K562 (cell line): ENCODE measurements around the gene PIAS3. TPM values are rescaled to one million over a fixed set of nuclear protein-coding genes. Genes with fewer than 3 reads are reported as not detected.

Experiments
- ATAC-seq: fragments of 200-7000 bp; cut with Tn5 transposase; 3 replicates; pipeline ENCODE4 v1.9.1; 2020; ENCODE audit warnings: moderate library complexity
- BruUV-seq: library from RNA; stranded (reverse); fragments of 400-500 nt; replicated peaks from 2 replicates; lab custom pipeline; 2021; lab: Mats Ljungman, UMichigan
- CTCF ChIA-PET: fragments of 300-600 bp; formaldehyde crosslinking; extraction: SDS; loops from one replicate; lab custom pipeline; 2021; ENCODE audit warnings: low intra/inter-chr PET ratio; lab: Yijun Ruan, JAX
- POLR2A ChIA-PET: fragments of 300-600, 350-650 bp; sonication (Branson Sonifier 250); formaldehyde crosslinking; extraction: SDS; loops from one replicate; lab custom pipeline; 2021; ENCODE audit warnings: antibody characterized with exemption, inconsistent platforms; lab: Yijun Ruan, JAX
- DNase-seq, 4 experiments: peaks; one replicate each; pipeline versions ENCODE4 v3.0.0 to v3.0.0-alpha.2; 2011 to 2018; ENCODE audit warnings: low spot score in 3 of 4, mixed read lengths in 3 of 4; ENCODE audit errors: extremely low read depth in 1 of 4
- FAIRE-seq: peaks from 2 replicates; lab custom pipeline; 2011; peaks lifted over from hg19 to GRCh38; lab: Jason Lieb, UNC
- H2AFZ ChIP-seq: 2 replicates; pipeline ENCODE4 v1.6.0; 2011; ENCODE audit warnings: low read depth, low read length, control low read depth, inconsistent platforms
- H3K27ac ChIP-seq: fragments of 200-600 bp; 3 replicates; pipeline ENCODE4 v1.8.0; 2011; ENCODE audit warnings: low read depth, mild to moderate bottlenecking, control low read depth, inconsistent platforms, low read length, moderate library complexity, mixed read lengths; ENCODE audit errors: extremely low read depth
- H3K27me3 ChIP-seq, 2 experiments: fragments of 300-600 bp in 1 of 2; 2 replicates in 1 of 2; 3 replicates in 1 of 2; pipeline versions ENCODE4 v1.6.0 to v1.8.0; 2011; ENCODE audit warnings: inconsistent platforms in 2 of 2, low read length in 2 of 2, mild to moderate bottlenecking in 1 of 2, mixed read lengths in 1 of 2, moderate library complexity in 1 of 2; ENCODE audit not compliant: control insufficient read depth in 2 of 2, insufficient read depth in 2 of 2
- H3K36me3 ChIP-seq: fragments of 300-600 bp; 3 replicates; pipeline ENCODE4 v1.8.0; 2011; ENCODE audit warnings: mild to moderate bottlenecking, low read length, inconsistent platforms; ENCODE audit not compliant: control insufficient read depth, insufficient read depth
- H3K4me1 ChIP-seq, 2 experiments: fragments of 200-600 bp in 1 of 2; replicated peaks in 1 of 2; 2 replicates in 1 of 2; 3 replicates in 1 of 2; pipeline versions ENCODE4 v1.5.1 to v1.8.0; 2011; ENCODE audit warnings: inconsistent platforms in 2 of 2, low read length in 2 of 2, mild to moderate bottlenecking in 1 of 2, mixed read lengths in 1 of 2, moderate library complexity in 1 of 2; ENCODE audit not compliant: control insufficient read depth in 2 of 2, insufficient read depth in 2 of 2
- H3K4me2 ChIP-seq: 2 replicates; pipeline ENCODE4 v1.6.1; 2011; ENCODE audit warnings: low read length, control low read depth, inconsistent platforms, mixed read lengths; ENCODE audit not compliant: insufficient read depth
- H3K4me3 ChIP-seq: fragments of 200-600 bp; sonication (generic), shearing (Covaris generic); 2 replicates; pipeline ENCODE4 v1.5.1; 2016; ENCODE audit warnings: control low read depth, inconsistent platforms
- H3K79me2 ChIP-seq: fragments of 200-600 bp; 3 replicates; pipeline ENCODE4 v1.8.0; 2011; ENCODE audit warnings: low read length, inconsistent platforms; ENCODE audit not compliant: control insufficient read depth, insufficient read depth
- H3K9ac ChIP-seq, 2 experiments: 2 replicates each; pipeline versions ENCODE4 v1.6.0 to v1.6.1; 2011; ENCODE audit warnings: low read depth in 2 of 2, low read length in 2 of 2, control low read depth in 1 of 2, inconsistent platforms in 1 of 2, mild to moderate bottlenecking in 1 of 2, mixed read lengths in 1 of 2; ENCODE audit not compliant: insufficient read depth in 1 of 2
- H3K9me1 ChIP-seq: one replicate; pipeline ENCODE4 v1.6.0; 2011; ENCODE audit warnings: inconsistent platforms, mild to moderate bottlenecking, low read length, moderate library complexity; ENCODE audit not compliant: control insufficient read depth, insufficient read depth
- H3K9me3 ChIP-seq: replicated peaks from 2 replicates; pipeline ENCODE4 v1.5.1; 2011; ENCODE audit warnings: low read depth, low read length, inconsistent platforms; ENCODE audit not compliant: control insufficient read depth, insufficient read depth
- H4K20me1 ChIP-seq: replicated peaks from 2 replicates; pipeline ENCODE4 v1.6.1; 2011; ENCODE audit warnings: low read length, inconsistent platforms, mixed read lengths; ENCODE audit not compliant: control insufficient read depth, insufficient read depth
- AFF4 ChIP-seq: sonication (generic); formaldehyde crosslinking; IDR thresholded peaks from 2 replicates; pipeline ENCODE4 v1.8.0; 2023; ENCODE audit warnings: mild to moderate bottlenecking, missing genetic modification reagents
- CAMTA2 ChIP-seq: fragments of 250-450 bp; sonication (Bioruptor Pico); conservative IDR thresholded peaks from 2 replicates; pipeline ENCODE4 v1.5.1; 2022
- CHAMP1 ChIP-seq: fragments of 450-650 bp; IDR thresholded peaks from 2 replicates; pipeline ENCODE4 v1.6.1; 2016; ENCODE audit warnings: mild to moderate bottlenecking
- CHD1 ChIP-seq: fragments of 200-600 bp; sonication (generic); IDR thresholded peaks from one replicate; pipeline ENCODE4 v1.6.1; 2012; ENCODE audit warnings: mild to moderate bottlenecking, moderate library complexity, low read length, inconsistent platforms
- HNRNPK ChIP-seq: fragments of 200-400 bp; formaldehyde crosslinking; IDR thresholded peaks from one replicate; pipeline ENCODE4 v1.6.1; 2018; ENCODE audit warnings: mild to moderate bottlenecking, low read depth, low read length; ENCODE audit not compliant: poor library complexity, severe bottlenecking
- KDM4B ChIP-seq, 2 experiments: fragments of 450-650 bp in 1 of 2; sonication (generic) in 1 of 2; IDR thresholded peaks; 2 replicates each; pipeline ENCODE4 v1.6.1; 2016 to 2017; ENCODE audit warnings: borderline replicate concordance in 2 of 2, antibody characterized with exemption in 1 of 2, low read depth in 1 of 2, mild to moderate bottlenecking in 1 of 2
- ZNF175 ChIP-seq: fragments of 200-800 bp; sonication (Bioruptor generic); IDR thresholded peaks from 2 replicates; pipeline ENCODE4 v1.6.1; 2016; ENCODE audit warnings: low read depth, mild to moderate bottlenecking, missing genetic modification characterization, missing compliant biosample characterization
- ZNF232 ChIP-seq: sonication (generic); formaldehyde crosslinking; IDR thresholded peaks from 2 replicates; pipeline ENCODE4 v1.8.0; 2022; ENCODE audit warnings: mild to moderate bottlenecking, missing genetic modification reagents
- ZNF239 ChIP-seq: fragments of 250-450 bp; sonication (Bioruptor Pico); IDR thresholded peaks from 2 replicates; pipeline ENCODE4 v1.4.0; 2020; ENCODE audit warnings: mild to moderate bottlenecking
- ZNF695 ChIP-seq: fragments of 450-650 bp; formaldehyde crosslinking; IDR thresholded peaks from 2 replicates; pipeline ENCODE4 v1.4.0; 2020; ENCODE audit warnings: mild to moderate bottlenecking, moderate library complexity
- WGBS: fragments of 100-300 bp; shearing (Covaris generic); methylation state at CpG from one replicate; pipeline ENCODE4 v1.1.6; 2016; ENCODE audit warnings: low coverage, mixed read lengths; ENCODE audit not compliant: insufficient coverage; ENCODE audit errors: missing lambda C conversion rate; 5-methylcytosine and 5-hydroxymethylcytosine counted together
- in situ Hi-C: fragments of 300-500 bp; cut with MboI; formaldehyde crosslinking; loops from 4 replicates; pipeline ENCODE4 v1.15.0; 2018; ENCODE audit warnings: inconsistent platforms, mixed read lengths
- intact Hi-C: fragments of 100-400 bp; cut with micrococcal nuclease; formaldehyde crosslinking; loops from 2 replicates; pipeline ENCODE4 v1.14.2; 2022
- polyA plus RNA-seq, 8 experiments: library from polyadenylated mRNA; depleted of rRNA in 4 of 8; stranded (reverse) in 5 of 8; unstranded in 3 of 8; fragments of >200 nt; fragmentation: Nextera tagmentation in 2 of 8; fragmentation: Illumina TruSeq in 1 of 8; extraction: Ambion mirVana in 2 of 8; extraction: Trizol in 1 of 8; gene quantifications; 2 replicates each; pipeline versions ENCODE4 v1.2.1 to v1.2.3, GENCODE V29; 2011 to 2014; ENCODE audit warnings: inconsistent platforms in 1 of 8, missing spikeins in 1 of 8
- total RNA-seq, 7 experiments: library from RNA; depleted of rRNA in 6 of 7; stranded (reverse); fragments of >200 nt in 6 of 7; fragmentation: Illumina TruSeq in 2 of 7; extraction: Trizol in 2 of 7; gene quantifications; 2 replicates each; pipeline versions ENCODE4 v1.2.1 to v1.2.3, GENCODE V29; 2011 to 2021; ENCODE audit warnings: low replicate concordance in 1 of 7
- TF ChIP-seq, protein P1 (sequence below): fragments of 450-650 bp; IDR thresholded peaks from 2 replicates; pipeline ENCODE4 v1.6.1; 2016

Gene PIAS3
- total and polyA plus RNA-seq, 9 of the 15 experiments (the other 6 are each of a cell fraction or from before 2014, with no cell fraction given): 1.1 to 25.6 (median 7.9) TPM

DNA sequence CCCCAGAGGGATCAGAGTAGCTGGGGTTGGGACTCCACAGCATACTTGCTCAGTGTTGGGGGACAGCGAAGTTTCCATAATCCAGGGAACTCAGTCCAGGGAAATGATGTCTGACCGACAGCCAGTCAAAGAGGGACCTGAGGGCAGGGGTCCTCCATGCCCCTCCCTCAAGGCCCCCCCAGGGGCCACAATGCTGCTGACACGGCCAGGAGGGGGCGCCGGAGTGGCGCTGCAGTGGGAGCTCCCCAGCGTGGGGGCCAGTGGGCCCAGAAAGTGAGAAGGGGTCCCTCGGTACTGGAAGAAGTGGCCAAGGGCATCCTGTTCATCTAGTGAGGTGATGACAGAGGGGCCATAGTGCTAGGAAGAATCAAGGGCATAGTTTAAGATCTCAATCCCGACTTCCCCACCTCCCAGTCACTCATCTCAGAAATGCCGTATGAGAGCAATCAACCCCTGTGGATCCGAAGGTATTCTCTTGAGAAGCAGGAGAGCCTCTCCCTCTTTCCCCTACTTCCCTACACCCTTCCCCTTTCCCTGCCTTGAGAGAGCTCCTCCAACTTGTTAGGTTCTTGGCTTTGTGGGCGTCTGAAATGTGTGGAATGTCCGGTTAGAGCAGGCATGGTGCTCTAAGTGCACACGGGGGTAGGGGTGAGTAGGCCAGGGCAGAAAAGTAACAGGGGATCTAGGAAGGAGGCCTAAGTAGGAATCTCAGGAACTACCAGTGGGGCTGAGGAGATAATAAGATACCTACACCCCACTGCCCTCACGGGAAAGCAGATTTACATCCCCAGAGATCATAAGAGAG lies 9.3 kb downstream of the PIAS3 start (continued):
- no peak for TF ChIP-seq KDM4B (IDR thresholded peaks at IDR 0.05; ENCODE audit: borderline replicate concordance in 2 of 2, low read depth in 1 of 2)
- TF ChIP-seq HNRNPK: no peak
- TF ChIP-seq ZNF232: no peak
- TF ChIP-seq ZNF239: no peak
- no peak for TF ChIP-seq ZNF175
- no peak for TF ChIP-seq CAMTA2
- no peak for TF ChIP-seq CHD1

DNA sequence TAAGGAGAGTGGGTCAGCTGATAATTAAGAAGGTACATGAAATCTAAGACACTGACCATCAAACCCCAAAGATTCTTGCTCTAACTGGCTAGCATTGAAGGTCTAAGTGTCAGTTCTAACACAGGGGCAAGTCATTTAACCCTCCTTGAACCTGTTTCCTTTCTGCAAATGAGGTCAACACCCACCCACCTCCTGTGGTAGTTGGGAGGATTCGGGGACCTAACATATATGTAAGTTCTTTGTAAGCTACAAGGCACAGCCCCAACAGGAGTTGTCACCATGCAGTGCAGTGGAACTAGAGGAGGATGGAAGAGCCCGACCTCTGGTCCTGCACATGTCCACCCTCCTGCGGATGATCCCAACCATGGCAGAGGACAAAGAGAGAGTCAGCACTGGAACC lies 11.1 kb downstream of the PIAS3 start:
- Histone ChIP-seq H3K4me1 (peaks cover 7 to 20% of the 10 kb centered on the region in 2 experiments; a peak in 4 of 5 replicates), H4K20me1 (no peaks in the 10 kb centered on the region), H2AFZ (no peak overlapping the region), H3K79me2 (no peaks in the 10 kb centered on the region), H3K9me3 (no peaks in the 10 kb centered on the region), H3K27ac (no peak overlapping the region), H3K4me3 (no peak overlapping the region), H3K9me1 (no peaks in the 10 kb centered on the region), H3K36me3 (peaks cover 44% of the 10 kb centered on the region), H3K4me2 (no peak overlapping the region), H3K27me3 (no peaks in the 10 kb centered on the region), H3K9ac (no peak overlapping the region)
- FAIRE-seq: no peak
- ATAC-seq: no peak
- WGBS: 67% methylated on average over 3 of the region's 3 CpGs
- in situ Hi-C loops: loop anchor here (5.0 kb wide), 1 partner anchor 164 kb away; no protein-coding TSS in a partner anchor
- no peak for DNase-seq
- BruUV-seq: no TSS peak
- ChIA-PET POLR2A (interaction anchor here (0.9 to 2.5 kb wide), 4 partner anchors 11 to 204 kb away, joined by 3 to 13 read pairs (median 4); partner anchors contain the start of genes LIX1L and PIAS3), CTCF (no interaction called here)
- intact Hi-C loops: loop anchor here (5.0 kb wide), 1 partner anchor 64 kb away; the partner anchor contains the start of gene ITGA10
- TF ChIP-seq AFF4 (CRISPR knock-in tag): no peak
- TF ChIP-seq, protein P1, sequence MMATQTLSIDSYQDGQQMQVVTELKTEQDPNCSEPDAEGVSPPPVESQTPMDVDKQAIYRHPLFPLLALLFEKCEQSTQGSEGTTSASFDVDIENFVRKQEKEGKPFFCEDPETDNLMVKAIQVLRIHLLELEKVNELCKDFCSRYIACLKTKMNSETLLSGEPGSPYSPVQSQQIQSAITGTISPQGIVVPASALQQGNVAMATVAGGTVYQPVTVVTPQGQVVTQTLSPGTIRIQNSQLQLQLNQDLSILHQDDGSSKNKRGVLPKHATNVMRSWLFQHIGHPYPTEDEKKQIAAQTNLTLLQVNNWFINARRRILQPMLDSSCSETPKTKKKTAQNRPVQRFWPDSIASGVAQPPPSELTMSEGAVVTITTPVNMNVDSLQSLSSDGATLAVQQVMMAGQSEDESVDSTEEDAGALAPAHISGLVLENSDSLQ: no peak
- no peak for TF ChIP-seq ZNF695 (CRISPR knock-in tag)
- no peak for TF ChIP-seq CHAMP1
